ENCODE measurements around the gene DCDC1. TPM values are rescaled to one million over a fixed set of nuclear protein-coding genes. Genes with fewer than 3 reads are reported as not detected.

Gene DCDC1
- total and polyA plus RNA-seq, 9 of the 15 experiments (the other 6 are each of a cell fraction or from before 2014, with no cell fraction given): 0.05 to 0.18 (median 0.08) TPM; not detected in 3

GRCh38 chr11:31264834-31265233 lies 104.7 kb downstream of the DCDC1 start:
- WGBS (ENCODE audit: insufficient coverage, low coverage, missing lambda C conversion rate): 0% methylated on average over 1 of the region's 1 CpG
- TF ChIP-seq ZNF239 (CRISPR knock-in tag; IDR thresholded peaks at IDR 0.05) (no peak), TCFL5 (CRISPR knock-in tag; conservative IDR thresholded peaks at IDR 0.05) (no peak), FOXJ3 (CRISPR knock-in tag; IDR thresholded peaks at IDR 0.05) (no peak), ZNF778 (CRISPR knock-in tag; IDR thresholded peaks at IDR 0.05) (no peak), ZNF395 (CRISPR knock-in tag; IDR thresholded peaks at IDR 0.05) (no peak), ZNF766 (CRISPR knock-in tag; conservative IDR thresholded peaks at IDR 0.05) (no peak), ZNF134 (CRISPR knock-in tag; conservative IDR thresholded peaks at IDR 0.05) (no peak), ZNF174 (CRISPR knock-in tag; IDR thresholded peaks at IDR 0.05) (no peak)
- Histone ChIP-seq H3K9me3 (replicated peaks; ENCODE audit: control insufficient read depth, insufficient read depth, low read depth, low read length) (no peaks in the 10 kb centered on the region), H3K9ac (ENCODE audit: insufficient read depth in 1 of 2, low read depth in 2 of 2, low read length in 2 of 2) (no peak overlapping the region), H3K9me1 (ENCODE audit: control insufficient read depth, insufficient read depth, low read length) (no peaks in the 10 kb centered on the region), H2AFZ (ENCODE audit: low read depth, low read length) (no peak overlapping the region), H3K4me3 (no peak overlapping the region), H3K36me3 (ENCODE audit: control insufficient read depth, insufficient read depth, low read length) (no peaks in the 10 kb centered on the region), H3K27me3 (ENCODE audit: control insufficient read depth in 2 of 2, insufficient read depth in 2 of 2, low read length in 2 of 2) (no peaks in the 10 kb centered on the region), H3K79me2 (ENCODE audit: control insufficient read depth, insufficient read depth, low read length) (no peaks in the 10 kb centered on the region), H3K4me1 (replicated peaks in 1 of 2; ENCODE audit: control insufficient read depth in 2 of 2, insufficient read depth in 2 of 2, low read length in 2 of 2) (no peaks in the 10 kb centered on the region), H4K20me1 (replicated peaks; ENCODE audit: control insufficient read depth, insufficient read depth, low read length) (no peaks in the 10 kb centered on the region), H3K4me2 (ENCODE audit: insufficient read depth, low read length) (no peak overlapping the region), H3K27ac (ENCODE audit: extremely low read depth, low read depth, low read length) (no peak overlapping the region)
- no TSS peak for BruUV-seq (replicated peaks)
- ChIA-PET CTCF (ENCODE audit: low intra/inter-chr PET ratio) (no interaction called here), POLR2A (no interaction called here)
- ATAC-seq (no peak), DNase-seq (ENCODE audit: extremely low read depth in 1 of 4, low spot score in 3 of 4) (no peak), FAIRE-seq (no peak)
- in situ Hi-C loops (cut with MboI) (no loop called here), intact Hi-C loops (cut with micrococcal nuclease) (no loop called here)

All from K562 (cell line).